GM18526 (cell line): ENCODE data around the gene BCL7B.

Experiments
- POLR2A ChIP-seq: IDR thresholded peaks from 3 replicates; pipeline ENCODE4 v1.6.1; 2011; ENCODE audit not compliant: insufficient read length; ENCODE audit errors: extremely low read depth

The BCL7B gene

GRCh38 chr7:73521636-73522104, 35.8 kb downstream of the BCL7B start:
- TF ChIP-seq POLR2A = no peak

GRCh38 chr7:73520673-73521635, 36.5 kb downstream of the BCL7B start:
- no peak for TF ChIP-seq POLR2A

GRCh38 chr7:73519867-73520672, 37.4 kb downstream of the BCL7B start:
- no peak for TF ChIP-seq POLR2A

GRCh38 chr7:73518470-73518869, 39.0 kb downstream of the BCL7B start:
- no peak for TF ChIP-seq POLR2A

GRCh38 chr7:73517241-73517995, 40.1 kb downstream of the BCL7B start:
- TF ChIP-seq POLR2A = no peak

- TF ChIP-seq POLR2A = no peak
These were observed 42.3 kb downstream of the BCL7B start for GRCh38 chr7:73515178-73515577.

- TF ChIP-seq POLR2A = no peak
These were observed 45.3 kb downstream of the BCL7B start for GRCh38 chr7:73512018-73512780.

- no peak for TF ChIP-seq POLR2A
These were observed 48.0 kb downstream of the BCL7B start for GRCh38 chr7:73509463-73509862.

GRCh38 chr7:73507556-73507955, 49.9 kb downstream of the BCL7B start:
- no peak for TF ChIP-seq POLR2A

- no peak for TF ChIP-seq POLR2A
These were observed 52.6 kb downstream of the BCL7B start for GRCh38 chr7:73504920-73505319.

GRCh38 chr7:73504017-73504416, 53.5 kb downstream of the BCL7B start:
- TF ChIP-seq POLR2A = no peak

GRCh38 chr7:73503229-73503628, 54.3 kb downstream of the BCL7B start:
- TF ChIP-seq POLR2A = no peak

GRCh38 chr7:73496626-73497025, 60.9 kb downstream of the BCL7B start:
- TF ChIP-seq POLR2A = no peak

GRCh38 chr7:73489976-73490375, 67.5 kb downstream of the BCL7B start:
- TF ChIP-seq POLR2A = no peak

GRCh38 chr7:73487486-73487885, 70.0 kb downstream of the BCL7B start:
- TF ChIP-seq POLR2A = no peak
